GM12873 (cell line): ENCODE data around the gene CCR7.
A peak's percentile ranks its signal among the peaks of the same experiment; 100 is the strongest.

Source experiments
- CTCF ChIP-seq: IDR thresholded peaks from 2 replicates; pipeline ENCODE4 v1.5.1; 2012; ENCODE audit warnings: low read depth, mild to moderate bottlenecking, moderate library complexity, low read length, control low read depth; ENCODE audit not compliant: insufficient read depth; ENCODE audit errors: missing control alignments

The CCR7 gene

GRCh38 chr17:40554646-40555295, 10.5 kb downstream of the CCR7 start:
- peak; percentile 18 for TF ChIP-seq CTCF

GRCh38 chr17:40553694-40554534, 11.4 kb downstream of the CCR7 start:
- TF ChIP-seq CTCF, result no peak

DNA sequence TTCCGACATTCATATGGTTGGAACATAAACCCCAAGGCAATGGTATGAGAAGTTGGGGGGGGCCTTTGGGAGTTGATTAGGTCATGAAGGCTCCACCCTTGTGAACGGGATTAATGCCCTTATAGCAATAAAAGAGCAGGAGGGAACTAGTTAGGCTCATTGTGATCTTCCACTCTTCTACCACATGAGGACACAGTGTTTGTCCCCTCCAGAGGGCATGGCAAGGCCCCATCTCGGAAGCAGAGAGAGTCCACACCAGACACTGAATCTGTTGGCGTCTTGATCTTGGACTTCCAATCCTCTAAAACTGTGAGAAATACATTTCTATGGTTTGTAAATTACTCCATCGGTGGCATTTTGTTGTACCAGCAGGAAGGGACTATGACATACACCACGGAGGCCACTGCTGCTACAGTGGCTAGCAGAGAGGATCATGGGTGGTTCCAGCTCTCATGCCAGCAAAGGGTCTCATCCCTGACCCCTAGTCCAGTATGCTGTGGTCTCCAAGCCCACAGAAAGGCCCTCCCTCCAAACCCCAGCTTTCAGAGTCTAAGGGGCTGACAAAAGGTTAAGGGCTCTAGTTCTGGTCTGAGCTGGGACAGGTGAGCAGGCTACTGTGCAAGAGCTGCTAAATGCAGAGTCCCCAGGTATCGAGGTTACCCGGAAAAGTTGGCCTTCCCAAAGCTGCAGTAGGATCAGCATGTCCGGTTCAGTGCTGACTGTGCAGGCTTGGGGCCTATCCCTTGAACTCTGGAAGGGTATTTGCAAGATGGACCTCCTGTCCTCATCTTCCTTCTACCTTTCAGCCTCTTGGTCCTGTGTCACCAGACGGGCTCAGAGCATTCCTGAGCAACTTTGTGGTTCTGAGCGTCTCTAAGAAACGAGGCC, 12.2 kb downstream of the CCR7 start:
- TF ChIP-seq CTCF, result no peak

DNA sequence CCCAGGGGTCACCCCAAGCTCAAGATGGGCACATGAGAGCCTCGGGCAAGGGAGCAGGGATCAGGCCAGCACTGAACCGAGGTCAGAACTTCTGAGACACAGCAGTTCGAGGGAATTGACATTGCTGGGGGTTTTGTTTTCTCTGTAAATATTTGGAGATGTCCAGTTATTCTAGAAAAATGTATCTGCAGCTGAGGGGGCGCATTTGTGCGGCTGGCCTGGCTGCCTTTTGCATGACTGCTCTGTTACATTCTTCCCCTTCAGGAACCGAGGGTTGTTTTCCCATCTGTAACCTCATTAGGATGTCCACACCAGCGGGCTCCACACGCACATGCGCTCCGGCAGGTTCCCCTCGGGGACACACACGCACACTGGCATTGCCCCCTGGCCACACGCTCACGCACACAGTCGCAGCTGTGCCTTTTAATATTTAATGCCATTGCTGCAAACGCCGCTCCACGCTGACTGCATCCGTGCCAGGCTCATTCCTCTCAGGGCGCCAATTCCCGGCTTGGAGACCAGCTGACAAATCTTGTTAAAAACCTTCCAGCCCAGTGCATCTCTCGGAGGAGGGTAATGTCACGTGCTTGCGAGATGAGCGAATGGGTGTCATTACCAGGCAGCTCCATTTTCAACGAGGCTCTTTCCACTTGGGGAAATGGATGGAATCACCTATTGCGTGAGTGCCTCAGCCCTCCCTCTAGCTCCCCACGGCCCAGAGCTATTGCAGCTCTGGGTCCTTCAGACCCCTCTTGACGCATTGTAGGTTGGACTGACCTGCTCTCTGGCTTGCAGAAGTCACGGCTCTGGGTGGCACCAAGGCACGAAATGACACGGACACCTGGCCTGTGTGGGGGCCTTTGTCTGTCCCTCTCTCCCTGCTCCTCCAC, 13.1 kb downstream of the CCR7 start:
- no peak for TF ChIP-seq CTCF

DNA sequence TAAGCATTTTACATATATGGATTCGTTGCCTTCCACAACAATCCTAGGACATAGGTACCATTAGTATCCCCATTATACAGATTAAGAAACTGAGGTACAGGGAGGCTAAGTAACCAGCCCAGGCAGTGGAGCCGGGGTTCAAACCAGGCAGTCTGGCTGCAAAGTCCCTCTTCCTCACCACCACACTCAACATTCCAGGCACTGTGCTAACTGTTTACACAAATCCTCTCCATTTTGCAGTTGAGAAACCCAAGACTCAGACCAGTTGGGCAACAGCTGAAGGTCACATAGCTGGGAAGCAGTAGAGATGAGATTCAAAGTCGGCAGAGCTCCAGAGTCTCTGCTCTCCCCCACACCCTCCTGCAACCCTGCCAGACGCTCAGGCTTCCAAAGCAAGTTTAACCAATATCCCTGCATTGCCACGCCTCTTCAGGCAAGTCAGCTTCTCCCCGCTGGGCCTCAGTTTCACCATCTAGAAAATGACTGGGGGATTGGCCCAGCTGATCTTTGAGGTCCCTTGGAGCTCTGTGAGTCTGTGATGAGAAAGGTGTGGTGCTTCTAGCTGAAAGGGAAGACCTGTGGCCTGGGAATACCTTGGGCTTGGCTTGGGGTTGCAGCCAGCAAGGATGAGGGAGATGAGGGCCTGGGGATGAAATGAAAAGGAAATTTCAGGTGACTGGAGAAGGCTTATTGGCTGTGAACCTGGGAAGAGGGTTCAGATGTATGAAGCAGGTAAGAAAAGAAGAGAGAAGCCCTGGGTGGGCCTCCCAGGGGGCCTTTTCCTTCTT, 14.0 kb downstream of the CCR7 start:
- TF ChIP-seq CTCF, result no peak

DNA sequence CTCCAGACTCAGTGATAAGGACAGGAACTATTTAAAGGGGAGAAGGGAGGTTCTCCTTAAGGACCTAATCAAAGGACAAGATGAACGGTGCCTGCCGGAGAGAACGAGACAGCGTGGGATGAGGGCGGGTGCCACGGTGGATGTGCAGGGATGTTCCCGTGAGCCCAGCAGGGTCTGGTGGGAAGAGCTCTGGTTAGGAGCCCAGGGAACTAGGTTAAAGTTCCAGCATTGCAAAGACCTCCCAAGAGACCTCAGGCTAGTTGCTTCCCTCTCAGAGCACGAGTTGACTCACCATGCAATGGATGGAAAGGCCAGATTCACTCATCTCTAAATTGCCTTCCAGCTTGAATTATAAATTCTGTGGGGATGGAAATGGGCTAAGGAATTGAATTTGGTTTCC, 14.7 kb downstream of the CCR7 start:
- no peak for TF ChIP-seq CTCF
